ENCODE results near the gene NUCKS1.

GRCh38 chr1:205792961-205793673, 43.1 kb upstream of the NUCKS1 start:
- TF ChIP-seq POLR2A (IDR thresholded peaks at IDR 0.05; ENCODE audit: low read depth, low read length) (no peak), TAF1 (IDR thresholded peaks at IDR 0.05; ENCODE audit: borderline replicate concordance, low read depth, low read length) (no peak)

All from GM12892 (cell line).